NCI-H1694 (cell line): ENCODE measurements around the gene NRM.
"Not testable (repeated sequence)": the region's sequence is repeated elsewhere in the genome, so short reads cannot be mapped to it uniquely, and the experiment has no call there.

Source experiments
- DNase-seq: peaks from one replicate; lab custom pipeline; 2025; lab: John Stamatoyannopoulos, UW

Gene NRM, protein sequence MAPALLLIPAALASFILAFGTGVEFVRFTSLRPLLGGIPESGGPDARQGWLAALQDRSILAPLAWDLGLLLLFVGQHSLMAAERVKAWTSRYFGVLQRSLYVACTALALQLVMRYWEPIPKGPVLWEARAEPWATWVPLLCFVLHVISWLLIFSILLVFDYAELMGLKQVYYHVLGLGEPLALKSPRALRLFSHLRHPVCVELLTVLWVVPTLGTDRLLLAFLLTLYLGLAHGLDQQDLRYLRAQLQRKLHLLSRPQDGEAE

DNA sequence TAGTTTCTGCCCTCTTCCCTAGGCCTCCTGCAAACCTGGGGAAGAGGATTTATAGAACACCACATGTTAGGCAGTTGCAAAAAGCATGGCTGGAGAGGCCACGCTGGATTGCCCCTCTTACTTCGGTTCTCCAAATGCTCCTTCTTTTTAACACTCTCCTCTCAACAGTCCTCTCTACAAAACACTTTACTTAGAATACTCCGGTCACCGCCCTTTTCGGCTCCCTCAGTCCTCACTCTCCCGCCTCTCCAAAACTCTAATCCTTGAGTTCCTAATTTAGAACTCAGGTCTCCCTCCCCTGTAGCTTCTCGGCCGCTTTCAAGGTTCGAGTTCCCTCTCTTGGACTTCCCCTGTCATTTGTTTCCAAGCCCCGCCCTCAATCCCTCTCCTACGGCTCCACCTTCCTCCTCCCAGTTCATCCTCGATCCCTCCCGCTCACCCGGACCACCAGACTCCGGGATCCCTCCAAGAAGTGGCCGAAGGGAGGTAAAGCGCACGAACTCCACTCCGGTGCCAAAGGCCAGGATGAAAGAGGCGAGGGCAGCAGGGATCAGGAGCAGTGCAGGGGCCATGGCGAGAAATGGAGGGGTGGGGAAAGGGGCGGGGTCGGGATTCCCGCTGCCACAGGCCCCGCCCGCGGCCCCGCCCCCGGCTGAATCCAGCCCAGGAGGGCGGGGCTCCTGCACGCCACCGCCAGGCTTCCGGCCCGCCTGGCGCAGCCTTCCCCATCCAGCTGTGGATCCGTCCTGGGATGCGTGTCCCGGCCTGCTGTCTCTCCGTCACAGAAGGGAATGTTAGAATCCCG lies at the start of gene NRM:
TSS of gene NRM (minus strand) at position 582 of the 805 bp plus-strand sequence. CDS start at position 572, 10 bp downstream.
- peak; percentile 78 for DNase-seq

DNA sequence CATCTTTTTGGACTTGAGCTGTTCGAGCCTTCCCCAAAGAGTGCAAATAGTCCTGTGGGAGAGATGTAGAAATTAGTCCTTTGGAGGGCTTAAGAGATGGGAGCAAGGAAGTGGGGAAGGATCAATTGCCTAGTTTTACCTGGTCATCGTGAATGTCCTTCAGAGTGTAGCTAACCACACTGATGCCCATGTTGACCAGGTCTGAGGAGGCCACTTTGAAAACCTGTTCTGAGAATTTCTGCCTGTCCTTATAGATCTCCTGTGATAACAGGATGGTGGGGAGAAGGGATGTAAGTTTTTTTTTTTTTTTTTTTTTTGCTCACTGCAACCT lies 49.7 kb upstream of the NRM start:
- DNase-seq, result no peak

DNA sequence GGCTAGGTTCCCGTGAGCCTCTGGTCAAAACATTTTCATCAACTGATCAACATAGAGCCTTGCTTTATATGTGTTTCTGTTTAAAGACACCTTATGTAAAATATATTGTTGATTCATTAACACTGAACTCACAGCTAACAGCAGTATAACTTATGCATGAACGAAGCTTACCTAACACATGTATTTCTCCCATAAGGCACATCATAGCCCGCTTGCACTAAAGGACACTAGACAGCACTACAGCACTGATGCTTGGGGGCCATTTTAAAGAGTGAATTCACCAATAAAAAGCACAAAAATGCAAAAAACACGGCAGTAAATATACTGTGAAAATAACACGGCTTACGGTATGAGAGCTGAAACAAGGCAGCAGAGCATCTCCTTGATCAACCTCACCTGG lies 47.7 kb upstream of the NRM start:
- DNase-seq, result no peak

DNA sequence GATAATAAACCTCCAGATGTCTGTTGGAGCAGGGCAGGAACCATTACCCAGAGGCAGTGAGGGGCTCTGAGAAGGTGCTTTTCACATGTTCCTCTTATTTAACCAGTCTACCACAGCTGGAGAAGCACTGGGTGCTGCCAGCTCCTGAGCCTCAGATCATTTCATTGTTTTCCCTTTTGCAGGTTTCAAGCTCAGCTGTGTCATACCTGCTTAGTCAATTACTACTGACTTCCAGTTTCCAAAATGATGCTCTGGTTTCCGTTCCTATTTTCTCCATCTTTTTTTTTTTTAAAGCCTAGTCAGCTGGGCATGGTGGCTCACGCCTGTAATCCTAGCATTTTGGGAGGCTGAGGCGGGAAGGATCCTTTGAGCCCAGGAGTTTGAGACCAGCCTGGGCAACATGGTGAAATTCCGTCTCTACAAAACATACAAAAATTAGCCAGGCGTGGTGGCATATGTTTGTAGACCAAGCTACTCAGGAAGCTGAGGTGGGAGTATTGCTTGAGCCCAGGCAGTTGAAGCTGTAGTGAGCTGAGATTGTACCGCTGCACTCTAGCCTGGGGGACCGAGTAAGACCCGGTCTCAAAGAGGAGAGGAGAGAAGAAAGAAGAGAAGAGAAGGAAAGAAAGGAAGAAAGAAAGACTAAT lies 45.0 kb upstream of the NRM start:
- DNase-seq, result no peak

DNA sequence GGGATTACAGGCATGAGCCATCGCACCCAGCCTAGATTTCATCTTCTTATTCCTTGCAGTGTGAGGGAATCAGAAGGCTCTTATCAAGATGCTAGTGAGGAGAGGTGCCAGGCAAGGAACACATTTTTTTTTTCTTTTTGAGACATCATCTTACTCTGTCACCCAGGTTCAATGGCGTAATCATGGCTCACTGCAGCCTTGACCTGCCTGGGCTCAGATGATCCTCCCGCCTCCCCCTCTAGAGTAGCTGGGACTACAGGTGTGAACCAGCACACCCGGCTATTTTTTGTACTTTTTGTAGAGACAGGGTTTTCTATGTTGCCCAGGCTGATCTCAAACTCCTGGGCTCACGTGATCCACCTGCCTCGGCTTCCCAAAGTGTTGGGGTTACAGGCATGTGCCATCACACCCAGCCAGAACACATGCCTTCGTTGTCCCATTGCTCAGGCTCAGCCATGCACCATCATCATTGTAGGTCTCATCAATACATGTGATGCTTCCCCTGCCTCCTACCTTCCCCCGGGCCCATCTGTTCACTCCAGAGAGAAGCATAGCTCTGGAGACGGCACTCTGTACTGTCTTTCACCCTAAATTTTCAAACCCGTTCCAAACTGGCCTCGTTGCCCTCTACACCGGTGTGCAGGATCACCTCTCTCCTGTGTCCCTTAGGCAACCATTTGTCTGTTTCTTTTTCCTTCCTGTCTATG lies 41.6 kb upstream of the NRM start:
- DNase-seq, result no peak

DNA sequence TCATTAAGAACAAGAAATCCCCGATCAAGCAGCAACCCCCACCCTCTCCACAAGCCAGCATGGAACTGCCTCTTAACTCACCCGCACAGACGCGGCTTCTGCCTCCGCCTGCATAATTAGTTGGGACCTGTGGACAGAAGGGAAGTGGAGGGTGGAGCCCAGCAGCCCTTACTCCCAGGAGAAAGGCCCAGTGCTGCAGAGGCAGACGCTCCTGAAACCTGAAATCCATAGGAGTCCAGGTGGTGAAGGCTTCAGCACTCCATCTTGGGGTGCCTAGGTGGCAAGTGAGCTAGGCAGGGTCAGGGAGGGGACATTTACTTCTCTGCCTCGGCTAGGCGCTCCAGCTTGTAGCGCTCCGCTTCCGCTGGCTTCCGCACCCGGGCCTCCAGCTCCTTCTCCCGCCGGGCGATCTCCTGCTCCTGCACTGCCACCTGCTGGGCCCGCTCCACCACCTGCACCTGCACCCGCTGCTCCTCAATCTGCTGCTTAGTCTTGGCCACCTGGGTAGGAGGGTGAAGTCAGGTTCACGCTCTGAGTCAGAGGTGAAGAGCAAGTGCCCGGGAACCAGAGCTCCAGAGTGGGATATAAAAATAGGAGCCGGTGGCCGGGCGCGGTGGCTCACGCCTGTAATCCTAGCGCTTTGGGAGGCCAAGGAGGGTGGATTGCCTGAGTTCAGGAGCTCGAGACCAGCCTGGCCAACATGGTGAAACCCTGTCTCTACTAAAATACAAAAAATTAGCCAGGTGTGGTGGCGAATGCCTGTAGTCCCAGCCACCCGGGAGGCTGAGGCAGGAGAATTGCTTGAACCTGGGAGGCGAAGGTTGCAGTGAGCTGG lies 40.0 kb upstream of the NRM start:
- DNase-seq, result peak; percentile 33

DNA sequence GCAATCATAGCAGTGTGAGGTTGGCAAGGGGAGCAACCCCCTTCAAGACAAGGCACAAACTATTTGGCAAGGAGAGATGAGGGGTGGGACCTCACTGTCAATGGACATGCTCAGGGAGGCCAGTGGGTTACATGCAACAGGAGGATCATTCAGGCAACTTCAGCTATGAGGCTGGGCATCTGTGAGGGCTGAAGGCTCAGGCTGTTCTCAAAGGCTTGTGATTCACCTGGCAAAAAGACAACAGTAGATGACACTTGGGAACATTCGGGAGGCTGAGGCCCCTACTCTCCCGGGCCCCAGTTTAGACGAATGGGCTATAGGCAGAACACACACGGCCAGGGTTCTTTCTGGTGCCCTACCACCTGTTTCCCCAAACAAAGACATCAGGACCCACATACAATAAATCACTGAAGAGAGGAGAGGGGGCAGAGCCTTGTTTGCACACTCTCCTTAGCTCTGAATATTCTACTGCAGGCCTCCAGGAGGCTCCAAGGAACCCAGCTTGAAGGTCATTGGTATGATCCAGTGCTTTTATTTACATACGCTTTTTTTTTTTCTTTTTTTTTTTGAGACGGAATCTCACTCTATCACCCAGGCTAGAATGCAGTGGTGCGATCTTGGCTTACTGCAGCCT lies 37.3 kb upstream of the NRM start:
- no peak for DNase-seq

DNA sequence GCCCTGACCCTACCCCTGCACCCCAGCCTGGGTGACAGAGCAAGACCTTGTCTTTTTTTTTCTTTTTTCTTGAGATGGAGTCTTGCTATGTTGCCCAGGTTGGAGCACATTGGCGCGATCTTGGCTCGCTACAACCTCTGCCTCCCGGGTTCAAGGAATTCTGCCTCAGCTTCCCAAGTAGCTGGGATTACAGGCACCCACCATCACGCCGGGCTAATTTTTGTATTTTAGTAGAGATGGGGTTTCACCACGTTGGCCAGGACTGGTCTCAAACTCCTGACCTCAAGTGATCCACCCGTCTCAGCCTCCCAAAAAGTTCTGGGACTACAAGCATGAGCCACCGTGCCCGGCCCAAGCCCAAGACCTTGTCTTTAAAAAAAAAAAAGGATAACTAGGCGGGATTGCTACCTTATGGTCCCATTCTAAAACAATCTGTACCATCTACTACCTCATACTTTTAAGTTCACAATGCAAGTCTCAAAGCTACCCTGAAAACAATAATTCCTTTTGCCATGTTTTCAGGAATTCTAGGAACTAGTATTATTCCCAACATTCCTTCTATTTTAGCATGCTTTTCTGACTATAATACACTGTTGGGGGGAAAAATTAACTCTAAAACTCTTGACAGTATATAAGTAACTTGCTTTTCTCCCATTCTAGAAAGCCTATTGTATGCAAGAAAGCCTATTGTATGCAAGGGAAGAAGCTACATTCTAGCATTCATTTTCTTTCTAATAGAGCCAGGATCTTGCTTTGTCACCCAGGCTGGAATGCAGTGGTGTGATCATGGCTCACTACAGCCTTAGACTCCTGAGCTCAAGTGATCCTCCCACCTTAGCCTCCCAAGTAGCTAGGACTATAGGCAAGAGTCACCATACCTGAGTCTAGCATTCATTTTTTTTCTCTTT lies 36.0 kb upstream of the NRM start:
- DNase-seq, result no peak

DNA sequence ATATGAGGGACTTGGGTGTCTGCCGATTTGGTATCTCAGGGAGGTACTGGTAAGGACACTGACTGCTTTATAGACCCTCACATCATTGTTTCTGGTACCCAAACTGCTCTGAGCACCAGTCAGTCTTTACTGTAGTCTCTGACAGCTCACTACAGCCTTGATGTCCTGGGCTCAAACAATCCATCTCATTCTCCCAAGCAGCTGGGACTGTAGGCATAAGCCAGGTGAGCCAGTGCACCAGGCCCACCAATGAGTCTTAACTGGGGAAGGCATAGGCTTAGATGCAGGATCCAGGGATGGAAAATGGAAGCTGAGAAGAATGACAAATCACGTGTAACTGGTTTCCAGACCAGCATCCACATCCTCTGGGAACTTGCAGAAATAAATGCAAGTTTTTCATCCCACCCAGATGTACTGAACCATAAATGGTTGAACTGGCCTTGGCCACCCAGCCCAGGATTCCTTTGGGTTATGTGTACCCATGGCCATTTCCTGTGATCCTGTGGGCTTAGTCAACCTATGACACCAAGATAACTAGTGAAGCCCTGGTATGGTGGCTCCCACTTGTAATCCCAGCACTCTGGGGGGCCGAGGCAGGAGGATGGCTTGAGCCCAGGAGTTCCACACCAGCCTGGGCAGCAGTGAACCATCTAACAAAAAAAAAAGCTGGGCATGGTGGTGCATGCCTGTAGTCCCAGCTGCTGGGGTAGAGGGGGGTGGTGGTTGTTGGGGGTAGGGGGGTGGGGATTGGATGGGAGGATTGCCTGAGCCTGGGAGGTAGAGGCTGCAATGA lies 35.1 kb upstream of the NRM start:
- DNase-seq, result no peak

DNA sequence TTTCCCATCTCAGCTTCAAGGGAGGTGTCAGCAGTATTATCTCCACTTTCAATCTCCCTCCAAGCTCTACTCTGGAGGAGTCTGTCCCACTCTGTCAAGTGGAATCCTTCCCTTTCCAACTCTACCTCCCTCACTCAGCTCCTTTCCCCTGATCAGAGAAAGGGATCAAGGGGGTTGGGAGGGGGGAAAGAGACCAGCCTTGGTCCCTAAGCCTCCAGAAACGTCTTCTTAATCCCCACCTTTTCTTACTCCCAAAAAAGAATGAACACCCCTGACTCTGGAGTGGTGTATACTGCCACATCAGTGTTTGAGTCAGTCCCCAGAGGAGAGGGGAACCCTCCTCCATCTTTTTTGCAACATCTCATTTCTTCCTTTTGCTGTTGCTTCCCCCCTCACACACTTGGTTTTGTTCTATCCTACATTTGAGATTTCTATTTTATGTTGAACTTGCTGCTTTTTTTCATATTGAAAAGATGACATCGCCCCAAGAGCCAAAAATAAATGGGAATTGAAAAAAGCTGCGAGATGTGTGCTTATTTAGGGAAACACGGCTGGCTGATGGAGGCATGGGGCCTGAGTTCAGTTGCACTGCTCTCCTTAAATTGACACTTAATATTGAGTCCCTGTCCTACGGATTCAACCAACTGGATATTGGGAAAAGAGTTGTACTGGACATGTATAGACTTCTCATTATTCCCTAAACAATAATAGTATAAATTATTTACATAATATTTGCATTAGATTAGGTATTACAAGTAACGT lies 34.3 kb upstream of the NRM start:
- DNase-seq, result no peak

DNA sequence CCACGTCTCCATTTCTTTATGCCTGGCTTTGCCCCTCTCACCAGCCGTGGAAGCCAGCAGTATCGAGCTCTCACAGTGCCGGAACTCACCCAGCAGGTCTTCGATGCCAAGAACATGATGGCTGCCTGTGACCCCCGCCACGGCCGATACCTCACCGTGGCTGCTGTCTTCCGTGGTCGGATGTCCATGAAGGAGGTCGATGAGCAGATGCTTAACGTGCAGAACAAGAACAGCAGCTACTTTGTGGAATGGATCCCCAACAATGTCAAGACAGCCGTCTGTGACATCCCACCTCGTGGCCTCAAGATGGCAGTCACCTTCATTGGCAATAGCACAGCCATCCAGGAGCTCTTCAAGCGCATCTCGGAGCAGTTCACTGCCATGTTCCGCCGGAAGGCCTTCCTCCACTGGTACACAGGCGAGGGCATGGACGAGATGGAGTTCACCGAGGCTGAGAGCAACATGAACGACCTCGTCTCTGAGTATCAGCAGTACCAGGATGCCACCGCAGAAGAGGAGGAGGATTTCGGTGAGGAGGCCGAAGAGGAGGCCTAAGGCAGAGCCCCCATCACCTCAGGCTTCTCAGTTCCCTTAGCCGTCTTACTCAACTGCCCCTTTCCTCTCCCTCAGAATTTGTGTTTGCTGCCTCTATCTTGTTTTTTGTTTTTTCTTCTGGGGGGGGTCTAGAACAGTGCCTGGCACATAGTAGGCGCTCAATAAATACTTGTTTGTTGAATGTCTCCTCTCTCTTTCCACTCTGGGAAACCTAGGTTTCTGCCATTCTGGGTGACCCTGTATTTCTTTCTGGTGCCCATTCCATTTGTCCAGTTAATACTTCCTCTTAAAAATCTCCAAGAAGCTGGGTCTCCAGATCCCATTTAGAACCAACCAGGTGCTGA lies 33.3 kb upstream of the NRM start:
- not testable (repeated sequence) for DNase-seq

DNA sequence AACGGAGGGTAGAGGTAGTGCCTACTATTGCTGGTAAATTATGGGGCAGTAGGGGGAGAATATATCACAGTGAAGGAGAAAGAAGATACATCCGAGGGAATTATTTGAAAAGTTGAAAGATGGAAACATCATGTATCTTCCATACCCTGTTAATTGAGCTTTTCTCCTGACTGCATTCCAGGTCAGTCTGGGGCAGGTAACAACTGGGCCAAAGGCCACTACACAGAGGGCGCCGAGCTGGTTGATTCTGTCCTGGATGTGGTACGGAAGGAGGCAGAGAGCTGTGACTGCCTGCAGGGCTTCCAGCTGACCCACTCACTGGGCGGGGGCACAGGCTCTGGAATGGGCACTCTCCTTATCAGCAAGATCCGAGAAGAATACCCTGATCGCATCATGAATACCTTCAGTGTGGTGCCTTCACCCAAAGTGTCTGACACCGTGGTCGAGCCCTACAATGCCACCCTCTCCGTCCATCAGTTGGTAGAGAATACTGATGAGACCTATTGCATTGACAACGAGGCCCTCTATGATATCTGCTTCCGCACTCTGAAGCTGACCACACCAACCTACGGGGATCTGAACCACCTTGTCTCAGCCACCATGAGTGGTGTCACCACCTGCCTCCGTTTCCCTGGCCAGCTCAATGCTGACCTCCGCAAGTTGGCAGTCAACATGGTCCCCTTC lies 32.5 kb upstream of the NRM start:
- not testable (repeated sequence) for DNase-seq

DNA sequence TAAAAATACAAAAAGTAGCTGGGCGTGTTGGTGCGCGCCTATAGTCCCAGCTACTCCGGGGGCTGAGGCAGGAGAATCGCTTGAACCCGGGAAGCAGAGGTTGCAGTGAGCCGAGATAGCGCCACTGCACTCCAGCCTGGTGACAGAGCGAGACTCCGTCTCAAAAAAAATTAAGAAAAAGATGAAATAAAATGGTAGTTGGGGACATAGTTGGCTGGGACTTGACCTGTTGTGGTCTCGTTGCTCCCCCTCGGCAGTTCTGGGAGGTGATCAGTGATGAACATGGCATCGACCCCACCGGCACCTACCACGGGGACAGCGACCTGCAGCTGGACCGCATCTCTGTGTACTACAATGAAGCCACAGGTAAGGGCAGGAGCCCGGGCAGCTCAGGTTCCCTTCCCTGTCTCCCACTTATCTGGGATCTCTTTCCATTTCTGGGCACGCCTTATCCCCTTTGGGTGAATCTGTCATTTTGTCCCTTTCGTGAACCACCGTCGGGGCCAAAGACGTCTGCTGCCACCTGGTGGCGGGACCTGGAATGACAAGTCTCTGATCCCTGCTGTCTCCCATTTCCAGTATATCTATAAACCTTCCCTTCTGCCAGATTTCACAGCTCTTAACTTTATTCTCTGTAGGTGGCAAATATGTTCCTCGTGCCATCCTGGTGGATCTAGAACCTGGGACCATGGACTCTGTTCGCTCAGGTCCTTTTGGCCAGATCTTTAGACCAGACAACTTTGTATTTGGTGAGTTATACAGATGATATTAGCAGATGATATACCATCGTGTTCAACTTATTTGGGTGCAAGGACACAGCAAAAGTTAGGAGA lies 31.7 kb upstream of the NRM start:
- peak; percentile 68 for DNase-seq

DNA sequence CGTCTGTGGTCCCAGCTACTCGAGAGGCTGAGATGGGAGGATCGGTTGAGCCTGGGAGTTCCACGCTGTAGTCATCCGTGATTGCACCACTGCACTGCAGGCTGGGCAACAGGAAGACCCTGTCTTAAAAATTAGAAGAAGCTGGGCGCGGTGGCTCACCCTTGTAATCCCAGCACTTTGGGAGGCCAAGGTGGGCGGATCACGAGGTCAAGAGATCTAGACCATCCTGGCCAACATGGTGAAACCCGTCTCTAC lies 31.2 kb upstream of the NRM start:
- DNase-seq, result not testable (repeated sequence)

DNA sequence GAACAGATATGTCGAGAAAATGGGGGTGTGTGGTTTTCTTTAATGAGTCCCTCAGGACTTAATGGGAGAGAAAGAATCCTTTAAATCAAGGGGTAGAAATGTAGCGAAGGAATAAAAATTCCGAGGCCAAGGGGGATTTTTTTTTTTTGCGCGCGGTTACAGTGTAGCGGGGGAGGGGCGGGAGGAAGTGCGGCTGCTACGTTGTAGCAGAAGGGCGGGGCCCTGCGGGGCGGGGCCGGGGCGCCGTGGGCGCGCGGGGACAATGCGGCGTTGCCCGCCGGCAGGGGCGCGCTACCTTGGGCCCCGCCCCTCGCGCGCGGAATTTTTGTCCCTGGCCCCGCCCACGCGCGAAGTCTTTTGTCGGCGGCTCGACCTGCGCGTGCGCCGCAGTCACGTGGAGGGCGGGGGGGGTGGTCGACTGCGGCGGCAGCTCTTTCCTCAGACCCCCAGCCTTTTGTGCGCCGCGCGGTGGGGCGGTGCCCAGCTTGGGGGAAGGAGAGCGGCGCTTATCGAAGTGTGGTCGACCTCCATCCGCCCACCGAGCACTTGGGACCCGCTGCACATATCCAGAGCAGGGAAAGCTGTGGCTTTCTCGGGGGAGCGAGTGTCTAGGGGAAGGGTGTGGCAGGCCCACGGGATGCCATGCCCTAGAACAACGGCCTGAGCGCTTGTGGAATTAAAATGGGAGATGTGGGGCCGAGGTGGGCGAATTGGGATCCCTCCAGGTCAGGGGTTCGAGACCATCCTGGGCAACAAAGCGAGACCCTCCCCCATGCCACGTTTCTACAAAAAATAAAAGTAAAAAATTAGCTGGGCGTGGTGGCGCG lies 30.6 kb upstream of the NRM start:
- DNase-seq, result peak; percentile 72
